ENCODE data around the gene TNIK. TPM values are rescaled to one million over a fixed set of nuclear protein-coding genes. Genes with fewer than 3 reads are reported as not detected.

The TNIK gene
- total and polyA plus RNA-seq, 10 of the 15 experiments (the other 5 are each of a cell fraction or from before 2014, with no cell fraction given) = 13.9 to 74.3 (median 48.2) TPM

GRCh38 chr3:171402281-171402680 lies 57.9 kb downstream of the TNIK start (continued):
- TF ChIP-seq E2F4 (IDR thresholded peaks at IDR 0.05; ENCODE audit: low read depth, low read length) (no peak), BHLHE40 (IDR thresholded peaks at IDR 0.05; ENCODE audit: borderline replicate concordance in 1 of 2, low read depth in 2 of 2, low read length in 1 of 2) (no peak), JUNB (IDR thresholded peaks at IDR 0.05) (no peak), IRF5 (IDR thresholded peaks at IDR 0.05; ENCODE audit: borderline replicate concordance) (no peak)

- peaks cover 0 to 6% of the 10 kb centered on the region in 2 experiments; a peak in 3 of 4 replicates for H3K36me3 ChIP-seq (ENCODE audit: control insufficient read depth in 2 of 2, insufficient read depth in 2 of 2, low read length in 1 of 2)
- BruUV-seq (replicated peaks) = no TSS peak
- peaks cover 1% of the 10 kb centered on the region; the same call in 1 of the 3 replicates for H3K9me3 ChIP-seq (replicated peaks; ENCODE audit: control insufficient read depth, insufficient read depth, low read length)
- ATAC-seq = no peak
- H3K4me1 ChIP-seq (ENCODE audit: control insufficient read depth, insufficient read depth, low read length) = peaks cover under 1% of the 10 kb centered on the region
- H3K4me3 ChIP-seq = no peak overlapping the region
- no peak overlapping the region for H2AFZ ChIP-seq (ENCODE audit: control insufficient read depth, low read depth, low read length)
- H3K27ac ChIP-seq (ENCODE audit: control insufficient read depth, insufficient read depth) = no peak overlapping the region
- H4K20me1 ChIP-seq (ENCODE audit: control insufficient read depth, insufficient read depth) = no peaks in the 10 kb centered on the region
- in situ Hi-C loops (cut with MboI) = no loop called here
- 5% methylated on average over 1 of the region's 1 CpG for WGBS (ENCODE audit: insufficient coverage, insufficient replicate concordance, low lambda C conversion rate, missing lambda C conversion rate)
- H3K79me2 ChIP-seq (ENCODE audit: control insufficient read depth, insufficient read depth, low read length) = peaks cover 97% of the 10 kb centered on the region
- RAD21 ChIA-PET (ENCODE audit: unreplicated experiment) = interaction anchor here (0.9 to 2.3 kb wide), 4 partner anchors 10 to 143 kb away, joined by 3 to 7 read pairs (median 3); no protein-coding TSS in a partner anchor
- no peak overlapping the region for H3K4me2 ChIP-seq (ENCODE audit: control insufficient read depth, insufficient read depth)
- POLR2A ChIA-PET = interaction anchor here (0.8 to 2.2 kb wide), 4 partner anchors 10 to 64 kb away, joined by 3 to 12 read pairs (median 4); no protein-coding TSS in a partner anchor
- SMC1A ChIA-PET (ENCODE audit: uncharacterized antibody, unreplicated experiment) = interaction anchor here (0.7 to 3.0 kb wide), 15 partner anchors 8 to 216 kb away, joined by 3 to 22 read pairs (median 4); no protein-coding TSS in a partner anchor
- H3K27me3 ChIP-seq (replicated peaks in 1 of 2; ENCODE audit: control insufficient read depth in 2 of 2, insufficient read depth in 2 of 2, low read length in 1 of 2) = no peaks in the 10 kb centered on the region
- no peak for DNase-seq (ENCODE audit: low read depth, low spot score)
- intact Hi-C loops (cut with micrococcal nuclease; ENCODE audit: unreplicated experiment) = no loop called here
- H3K9ac ChIP-seq (ENCODE audit: control insufficient read depth, insufficient read depth, low read length) = no peak overlapping the region
- FAIRE-seq = no peak
- CTCF ChIA-PET = interaction anchor here (0.7 to 1.8 kb wide), 3 partner anchors 8 to 27 kb away, joined by 3 to 9 read pairs (median 5); no protein-coding TSS in a partner anchor
- TF ChIP-seq YBX1 (IDR thresholded peaks at IDR 0.05) = no peak
- no peak for TF ChIP-seq IRF4 (IDR thresholded peaks at IDR 0.05; ENCODE audit: low read depth, low read length)
- no peak for TF ChIP-seq NFYB (IDR thresholded peaks at IDR 0.05; ENCODE audit: insufficient read depth, low read depth, low read length)
- no peak for TF ChIP-seq MTA2 (IDR thresholded peaks at IDR 0.05; ENCODE audit: low read depth)
- no peak for TF ChIP-seq BCL3 (IDR thresholded peaks at IDR 0.05; ENCODE audit: borderline replicate concordance, insufficient read depth, low read depth, low read length, poor library complexity, severe bottlenecking)
- no peak for TF ChIP-seq IRF3 (IDR thresholded peaks at IDR 0.05)
- no peak for TF ChIP-seq NKRF (conservative IDR thresholded peaks at IDR 0.05)
- TF ChIP-seq JUNB (IDR thresholded peaks at IDR 0.05) = no peak
- TF ChIP-seq JUND (IDR thresholded peaks at IDR 0.05; ENCODE audit: low read depth, low read length) = no peak
- TF ChIP-seq ATF7 (IDR thresholded peaks at IDR 0.05; ENCODE audit: low read depth) = no peak
These were observed 58.8 kb downstream of the TNIK start for GRCh38 chr3:171401432-171401831.

Measured in GM12878 (cell line).